HG02642 (cell line): ENCODE data around the gene RRP8.

Experiments
- ATAC-seq: cut with Tn5 transposase; IDR thresholded peaks from one replicate; pipeline ENCODE4 v1.9.1; 2021; ENCODE audit warnings: mild to moderate bottlenecking; ENCODE audit not compliant: unreplicated experiment, poor library complexity

Gene RRP8

GRCh38 chr11:6554828-6555706 is 48.3 kb downstream of the RRP8 start:
- no peak for ATAC-seq

- no peak for ATAC-seq
Measured at GRCh38 chr11:6553634-6554033, 49.8 kb downstream of the RRP8 start.

- ATAC-seq = no peak
Measured at GRCh38 chr11:6548641-6549040, 54.8 kb downstream of the RRP8 start.

DNA sequence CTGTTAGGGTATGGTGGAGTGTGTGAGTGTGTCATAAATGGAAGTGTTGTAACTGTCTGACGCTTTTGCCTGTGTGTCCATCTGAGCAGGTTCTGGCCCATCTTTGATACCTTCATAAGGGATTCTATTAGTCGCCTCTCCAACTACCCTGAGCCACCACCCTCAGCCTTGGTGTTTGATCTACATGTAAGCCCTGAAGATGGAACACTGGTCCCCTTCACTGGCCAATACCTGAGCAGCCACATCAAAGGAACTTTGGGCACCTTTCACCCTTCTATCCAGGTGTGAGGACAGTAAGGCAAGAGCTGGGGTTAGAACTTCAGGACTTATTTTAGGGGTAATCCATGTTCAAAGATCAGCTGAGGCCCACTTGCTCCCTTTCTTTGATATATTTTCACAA is 55.3 kb downstream of the RRP8 start:
- ATAC-seq = no peak

GRCh38 chr11:6547177-6547576 is 56.2 kb downstream of the RRP8 start:
- ATAC-seq = no peak

DNA sequence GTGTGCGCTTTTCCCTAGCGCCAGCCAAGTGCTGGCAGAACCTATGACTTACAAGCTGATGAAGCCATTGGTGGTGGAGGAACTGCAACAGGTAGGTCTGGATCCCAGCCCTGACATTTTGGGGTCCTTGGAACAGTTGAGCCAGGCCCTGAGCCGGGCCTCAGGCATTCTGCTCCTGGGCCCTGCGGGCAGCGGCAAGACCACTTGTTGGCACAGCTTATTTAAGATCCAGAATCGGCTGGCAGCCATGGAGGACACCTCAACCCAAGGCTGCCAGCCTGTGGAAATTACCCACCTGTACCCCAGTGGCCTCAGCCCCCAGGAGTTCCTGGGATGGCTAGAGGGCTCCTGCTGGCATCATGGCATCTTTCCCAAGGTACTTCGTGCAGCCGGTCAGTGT is 56.7 kb downstream of the RRP8 start:
- ATAC-seq = no peak

DNA sequence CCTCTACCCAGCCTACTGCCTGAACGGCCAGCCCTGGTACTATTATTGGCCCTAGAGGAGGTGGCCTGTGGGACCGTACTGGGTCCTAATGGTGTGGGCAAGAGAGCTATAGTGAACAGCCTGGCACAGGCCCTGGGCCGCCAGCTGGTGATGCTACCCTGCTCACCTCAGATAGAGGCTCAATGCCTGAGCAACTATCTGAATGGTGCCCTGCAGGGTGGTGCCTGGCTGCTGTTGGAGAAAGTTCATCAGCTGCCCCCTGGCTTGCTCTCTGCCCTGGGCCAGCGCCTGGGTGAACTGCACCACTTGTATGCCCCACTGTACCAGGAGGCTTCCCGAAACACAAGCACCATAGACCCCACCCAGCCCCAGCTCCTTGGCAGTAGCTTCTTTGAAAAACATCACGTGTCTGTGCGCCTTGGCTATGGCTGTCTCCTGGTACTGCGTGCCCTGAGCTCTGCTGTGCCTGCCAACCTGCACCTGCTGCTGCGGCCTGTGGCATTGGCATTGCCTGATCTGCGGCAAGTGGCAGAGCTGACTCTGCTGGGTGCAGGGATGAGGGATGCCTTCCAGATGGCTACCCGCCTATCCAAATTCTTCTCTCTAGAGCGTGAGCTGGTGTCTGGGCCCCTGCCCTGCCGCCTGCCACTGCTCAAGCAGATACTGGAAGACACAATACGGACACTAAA is 57.4 kb downstream of the RRP8 start:
- no peak for ATAC-seq
